Endothelial cell of hepatic sinusoid (primary cell): ENCODE results near the gene SPG7.
"Not testable (repeated sequence)": the region's sequence is repeated elsewhere in the genome, so short reads cannot be mapped to it uniquely, and the experiment has no call there.

Experiments used
- in situ Hi-C: cut with HindIII; loops from 2 replicates; pipeline ENCODE4 v1.10.0; 2017; ENCODE audit warnings: low sequenced_read_pairs

SPG7 gene

GRCh38 chr16:89574681-89575246 is 66.6 kb downstream of the SPG7 start:
- in situ Hi-C loops, result no loop called here

GRCh38 chr16:89575247-89576152 is 67.3 kb downstream of the SPG7 start, which contains the start of gene CPNE7:
CPNE7 (plus strand) TSS chr16:89575758; CDS start chr16:89575898, 140 bp downstream.
- in situ Hi-C loops, result no loop called here

- in situ Hi-C loops, result no loop called here
These were observed 68.2 kb downstream of the SPG7 start for GRCh38 chr16:89576153-89577054.

GRCh38 chr16:89577055-89577759 is 69.0 kb downstream of the SPG7 start:
- in situ Hi-C loops, result no loop called here

- in situ Hi-C loops, result no loop called here
These were observed 71.1 kb downstream of the SPG7 start for GRCh38 chr16:89579351-89579750.

- in situ Hi-C loops, result no loop called here
These were observed 73.0 kb downstream of the SPG7 start for GRCh38 chr16:89581045-89581695.

- in situ Hi-C loops, result no loop called here
These were observed 73.8 kb downstream of the SPG7 start for GRCh38 chr16:89581861-89582563.

GRCh38 chr16:89582614-89583196 is 74.5 kb downstream of the SPG7 start:
- in situ Hi-C loops, result no loop called here

GRCh38 chr16:89583197-89583894 is 75.1 kb downstream of the SPG7 start:
- in situ Hi-C loops, result no loop called here

- in situ Hi-C loops, result no loop called here
These were observed 75.9 kb downstream of the SPG7 start for GRCh38 chr16:89583895-89584644.

GRCh38 chr16:89584768-89585549 is 76.8 kb downstream of the SPG7 start:
- in situ Hi-C loops, result no loop called here

GRCh38 chr16:89586218-89586617 is 78.0 kb downstream of the SPG7 start:
- in situ Hi-C loops, result no loop called here

- in situ Hi-C loops, result no loop called here
These were observed 78.7 kb downstream of the SPG7 start for GRCh38 chr16:89586853-89587252.

GRCh38 chr16:89587676-89588075 is 79.5 kb downstream of the SPG7 start:
- in situ Hi-C loops, result not testable (repeated sequence)

- in situ Hi-C loops, result no loop called here
These were observed 80.4 kb downstream of the SPG7 start for GRCh38 chr16:89588413-89589109.

- in situ Hi-C loops, result no loop called here
These were observed 81.2 kb downstream of the SPG7 start for GRCh38 chr16:89589241-89589926.
